ENCODE results near the gene CLEC2L.
"Not testable (repeated sequence)": the region's sequence is repeated elsewhere in the genome, so short reads cannot be mapped to it uniquely, and the experiment has no call there.

Gene CLEC2L

DNA sequence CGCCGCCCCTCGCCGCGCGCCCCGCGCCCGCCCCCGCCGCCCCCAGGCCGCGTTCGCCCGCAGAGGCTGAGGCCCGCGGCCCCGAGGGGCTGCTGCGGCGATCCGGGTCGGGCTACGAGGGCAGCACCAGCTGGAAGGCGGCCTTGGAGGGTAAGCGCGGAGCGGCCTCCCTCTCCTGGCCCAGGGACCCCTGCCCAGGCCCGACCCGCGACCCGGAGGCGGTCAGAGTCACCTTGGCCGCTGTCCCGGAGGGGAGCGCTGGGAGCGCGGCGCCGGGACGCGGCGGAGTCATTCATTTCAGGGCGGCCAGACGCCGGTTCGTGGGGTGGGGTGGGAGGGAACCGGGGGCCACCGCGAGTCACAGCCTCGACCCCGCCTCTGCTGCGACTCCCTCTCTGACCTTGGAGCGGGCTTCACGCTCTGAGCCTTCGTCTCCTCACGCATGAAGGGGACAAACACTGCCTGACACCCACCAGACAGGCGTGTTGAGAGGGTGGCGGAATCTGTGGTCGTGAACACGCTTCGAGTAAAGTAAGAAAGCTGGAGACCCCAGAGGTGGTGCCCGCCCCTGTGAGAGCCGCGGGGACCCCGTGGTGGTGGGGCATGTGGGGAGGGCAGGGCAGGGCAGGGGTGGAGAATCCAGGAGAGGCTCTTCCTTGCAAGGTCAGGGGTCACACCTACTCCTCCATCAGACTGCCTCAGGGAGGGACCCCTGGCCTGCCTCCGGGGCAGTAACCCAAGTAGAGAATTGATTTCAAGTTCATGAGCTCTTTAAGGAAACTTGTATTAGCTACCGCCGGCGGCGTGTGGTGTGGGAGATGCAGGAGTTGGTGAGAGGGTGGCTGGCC, 707 bp downstream of the CLEC2L start:
- DNase-seq, result no peak

DNA sequence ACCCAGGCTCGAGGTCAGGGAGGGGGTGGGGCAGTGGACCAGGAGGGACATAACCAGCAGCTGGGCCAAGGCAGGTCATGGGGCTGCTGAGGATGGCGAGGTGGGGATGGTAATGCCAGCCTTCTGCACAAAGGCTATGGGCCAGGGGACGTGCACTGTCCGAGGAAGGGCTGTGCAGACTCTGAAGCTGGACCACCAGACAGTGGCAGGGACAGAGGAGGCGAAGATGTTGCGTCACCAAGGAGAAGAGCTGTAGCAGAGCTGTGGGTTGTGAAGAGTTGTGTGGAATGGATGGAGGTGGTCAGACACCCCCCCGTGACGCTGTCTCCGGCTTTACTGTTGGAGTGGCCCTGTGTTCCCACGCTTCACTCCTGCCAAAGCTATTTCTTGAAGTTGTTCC, 1.8 kb downstream of the CLEC2L start:
- no peak for DNase-seq

DNA sequence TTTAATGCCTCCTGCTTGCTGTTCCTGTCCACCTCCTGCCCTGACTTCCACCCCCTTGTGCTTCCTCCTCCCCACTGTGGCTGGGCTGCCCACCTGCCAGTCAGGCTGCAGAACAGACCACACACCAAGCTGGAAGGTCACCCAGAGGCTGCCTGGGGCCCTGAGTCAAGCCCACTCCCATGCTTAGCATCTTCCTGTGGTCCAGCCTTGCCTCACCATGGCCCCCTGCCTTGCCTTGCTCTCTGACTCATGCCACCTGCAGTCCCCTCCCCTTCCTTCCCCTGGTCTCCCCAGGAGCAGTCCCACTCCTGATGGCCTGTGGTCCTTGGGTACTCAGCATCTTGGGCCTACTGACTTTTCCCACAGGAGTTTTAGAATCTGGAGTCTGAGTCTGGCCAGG, 2.3 kb downstream of the CLEC2L start:
- no peak for DNase-seq

DNA sequence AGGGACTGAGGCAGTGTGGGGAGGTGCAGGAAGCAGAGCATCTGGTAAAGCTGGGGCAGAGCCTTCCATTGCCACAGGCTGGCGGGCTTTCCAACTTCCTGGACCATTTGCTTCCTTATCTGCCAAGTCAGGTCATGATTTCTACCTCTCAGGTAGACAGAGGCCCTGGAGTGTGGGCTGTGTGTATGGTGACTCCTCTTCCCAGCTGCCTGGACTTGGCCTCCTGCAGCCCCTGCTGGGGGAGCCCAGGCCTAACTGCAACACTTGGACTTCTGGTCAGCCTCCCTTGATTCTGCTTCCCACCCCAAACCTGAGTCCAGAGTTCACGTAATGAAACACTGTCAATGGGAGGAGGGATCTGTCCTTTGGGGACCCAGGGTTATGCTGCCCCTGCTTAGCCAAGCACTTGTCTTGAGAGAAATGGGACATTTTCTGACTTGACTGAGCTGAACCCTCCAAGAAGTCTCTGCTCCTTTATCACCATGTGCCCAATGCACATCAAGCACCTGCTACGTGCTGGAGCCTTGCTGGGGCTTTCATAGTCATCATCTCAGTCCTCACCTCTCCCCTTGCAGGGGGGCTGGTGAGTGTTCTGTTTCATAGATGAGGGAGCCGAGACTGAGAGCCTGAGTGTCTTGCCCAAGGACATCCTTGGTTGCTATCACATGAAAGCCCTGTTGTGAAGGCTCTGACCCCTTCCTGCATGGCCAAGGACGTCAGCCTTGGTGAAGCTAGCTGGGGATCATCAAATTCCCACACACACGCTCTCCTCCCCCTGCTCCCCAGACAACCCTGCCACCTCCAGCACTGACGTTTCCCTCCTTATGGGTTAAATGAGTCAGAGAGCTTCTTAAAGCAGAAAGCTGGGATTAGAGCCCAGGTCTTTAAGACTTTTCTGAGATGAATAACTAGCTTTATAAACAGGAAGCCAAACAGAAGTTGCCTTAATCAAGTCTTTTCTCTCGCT, 3.4 kb downstream of the CLEC2L start:
- DNase-seq, result no peak

DNA sequence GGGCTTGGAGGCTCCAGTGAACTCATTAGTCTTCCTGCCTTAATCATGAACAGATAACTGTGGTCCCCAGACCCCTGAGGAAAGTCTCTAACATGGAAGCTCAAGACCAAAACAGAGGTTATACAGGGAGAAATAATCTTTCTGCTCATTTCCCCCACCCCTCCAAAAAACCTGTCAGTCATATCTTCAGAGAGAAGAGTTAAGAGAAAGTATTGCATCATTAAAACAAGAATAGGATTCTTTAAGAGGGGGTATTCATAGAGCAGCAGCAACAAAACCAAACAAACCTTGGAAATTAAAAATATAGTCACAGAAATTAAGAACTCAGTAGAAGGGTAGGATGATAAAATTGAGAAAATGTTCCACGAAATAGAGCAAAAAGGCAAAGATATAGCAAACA, 7.6 kb downstream of the CLEC2L start:
- no peak for DNase-seq

- DNase-seq, result no peak
Observed at GRCh38 chr7:139532636-139533155, 9.2 kb downstream of the CLEC2L start.

- no peak for DNase-seq
Observed at GRCh38 chr7:139534096-139534495, 10.6 kb downstream of the CLEC2L start.

DNA sequence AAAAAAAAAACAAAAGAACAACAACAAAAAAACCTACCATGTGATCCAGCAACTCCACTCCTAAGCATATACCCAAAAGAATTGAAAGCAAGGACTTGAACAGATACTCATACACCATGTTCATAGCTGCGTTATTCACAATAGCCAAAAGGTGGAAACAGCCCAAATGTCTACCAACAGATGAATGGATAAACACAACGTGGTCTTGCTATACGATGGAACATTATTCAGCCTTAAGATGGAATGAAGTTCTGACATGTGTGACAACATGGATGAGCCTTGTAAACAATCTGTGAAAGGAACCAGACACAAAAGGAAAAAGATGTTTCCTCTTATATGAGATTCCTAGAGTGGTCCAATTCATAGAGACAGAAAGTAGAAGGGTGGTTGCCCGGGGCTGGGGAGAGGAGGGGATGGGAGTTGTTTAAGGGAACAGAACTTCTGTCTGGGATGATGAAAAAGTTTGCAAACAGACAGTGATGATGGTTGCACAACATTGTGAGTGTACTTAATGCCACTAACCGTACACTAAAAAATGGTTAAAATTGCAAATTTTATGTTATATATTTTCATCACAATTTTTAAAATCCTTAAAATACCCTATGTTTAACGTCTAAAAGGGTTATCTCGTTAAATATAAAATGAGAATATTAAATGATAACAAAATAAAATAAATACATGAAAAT, 11.6 kb downstream of the CLEC2L start:
- DNase-seq, result no peak

GRCh38 chr7:139536152-139536551, 12.7 kb downstream of the CLEC2L start:
- DNase-seq, result no peak

GRCh38 chr7:139538881-139539635, 15.6 kb downstream of the CLEC2L start:
- DNase-seq, result peak in 1 of 2 experiments; percentile 22

DNA sequence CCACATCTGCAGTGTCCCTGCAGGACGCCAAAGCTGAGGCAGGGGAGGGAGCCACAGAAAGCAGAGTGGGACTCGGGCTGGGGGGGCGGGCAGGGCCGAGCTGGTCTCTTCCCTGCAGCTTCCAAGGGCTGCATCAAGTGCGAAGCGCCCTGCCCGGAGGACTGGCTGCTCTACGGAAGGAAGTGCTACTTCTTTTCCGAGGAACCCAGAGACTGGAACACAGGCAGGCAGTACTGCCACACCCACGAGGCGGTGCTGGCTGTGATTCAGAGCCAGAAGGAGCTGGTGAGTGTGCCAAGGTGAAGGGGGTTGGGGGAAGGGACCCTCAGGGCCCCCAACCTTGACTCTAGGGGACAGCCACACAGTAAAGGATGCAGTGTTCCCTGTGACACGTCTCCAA, 16.7 kb downstream of the CLEC2L start:
- DNase-seq, result no peak

GRCh38 chr7:139541600-139542307, 18.3 kb downstream of the CLEC2L start:
- DNase-seq, result no peak

DNA sequence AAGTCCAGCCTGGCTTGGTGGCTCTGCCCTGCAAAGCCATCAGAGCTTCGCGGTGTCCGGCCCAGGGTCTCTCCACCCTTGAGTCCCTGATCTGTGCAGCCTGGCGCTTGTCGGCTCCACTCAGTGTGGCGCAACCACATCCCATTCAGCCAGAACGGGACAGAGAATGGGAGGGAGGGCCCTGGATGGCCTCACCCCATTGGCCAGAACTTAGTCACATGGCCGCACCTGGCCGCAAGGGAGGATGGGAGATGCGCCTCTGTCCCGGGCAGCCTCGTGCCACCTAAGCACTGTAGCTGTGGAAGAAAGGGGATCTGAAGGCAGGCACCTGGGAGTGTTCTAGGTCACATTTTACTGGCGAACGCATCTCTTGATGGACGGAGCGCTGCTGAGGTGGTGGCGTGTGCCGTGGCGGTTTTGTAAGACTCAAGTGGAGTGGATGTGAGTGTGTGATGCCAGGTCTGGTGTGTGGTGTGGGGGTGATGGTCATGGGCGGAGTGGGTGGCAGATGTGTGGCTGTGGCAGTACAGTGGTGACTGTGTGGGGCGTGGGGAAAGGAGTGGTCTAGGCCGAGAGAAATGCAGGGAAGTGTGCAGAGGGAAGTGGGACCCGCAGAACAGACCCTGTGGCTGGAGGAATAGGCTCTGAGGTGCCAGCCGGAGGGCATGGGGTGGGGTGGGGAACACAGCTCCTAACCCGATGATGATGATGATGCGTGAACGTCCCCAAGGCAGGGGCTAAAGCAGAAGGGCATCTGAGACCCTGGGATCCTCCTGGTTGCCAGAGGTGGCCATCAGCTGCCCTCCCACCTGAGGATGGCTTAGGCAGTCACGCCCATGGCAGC, 19.0 kb downstream of the CLEC2L start:
- DNase-seq, result no peak

GRCh38 chr7:139543801-139544603, 20.5 kb downstream of the CLEC2L start:
- no peak for DNase-seq

GRCh38 chr7:139544645-139545044, 21.2 kb downstream of the CLEC2L start:
- DNase-seq, result no peak

DNA sequence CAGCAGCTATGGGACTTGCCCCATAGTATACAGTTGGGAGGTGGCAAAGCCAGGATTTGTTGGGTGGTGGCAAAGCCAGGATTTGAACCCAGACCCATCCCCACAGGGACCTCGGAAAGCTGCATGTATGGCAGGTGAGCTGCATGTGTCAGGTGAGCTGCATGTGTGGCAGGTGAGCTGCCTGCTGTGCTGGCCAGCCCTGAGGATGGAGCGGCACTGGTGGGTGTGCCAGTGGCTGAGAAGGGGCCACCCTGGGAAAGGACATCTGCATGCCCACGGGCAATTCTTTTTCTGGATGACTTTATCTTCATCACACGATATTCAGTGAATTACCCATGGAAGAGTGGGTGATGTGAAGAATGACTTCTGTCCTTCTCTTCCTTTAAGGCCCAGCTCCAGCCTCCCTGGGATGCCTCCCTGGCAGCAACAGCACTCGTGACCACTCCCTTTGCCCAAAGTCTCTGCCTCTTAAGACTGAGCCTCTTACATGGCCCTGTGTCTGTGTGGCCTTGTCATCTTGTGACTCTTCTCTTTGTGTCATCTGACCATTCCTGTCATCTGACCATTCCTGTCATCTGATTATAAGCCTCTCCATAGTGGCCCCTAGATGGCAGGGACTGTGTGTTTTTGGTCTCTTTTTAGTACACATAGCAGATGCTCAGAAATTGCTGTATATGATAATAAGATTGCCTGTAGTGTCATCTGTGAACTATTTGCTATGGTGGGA, 25.0 kb downstream of the CLEC2L start:
- DNase-seq, result no peak

- not testable (repeated sequence) for DNase-seq
Observed at GRCh38 chr7:139553991-139554700, 30.7 kb downstream of the CLEC2L start.
